GM18907 (cell line): Measurements from ENCODE around the gene AP5Z1.

Source experiments
- ATAC-seq: cut with Tn5 transposase; IDR thresholded peaks from one replicate; pipeline ENCODE4 v1.9.1; 2021; ENCODE audit warnings: mild to moderate bottlenecking, moderate library complexity; ENCODE audit not compliant: unreplicated experiment

AP5Z1 gene

GRCh38 chr7:4745971-4746919 is 29.2 kb upstream of the AP5Z1 start:
- no peak for ATAC-seq

- ATAC-seq: no peak
Measured at GRCh38 chr7:4747013-4747412, 28.4 kb upstream of the AP5Z1 start.

GRCh38 chr7:4747746-4748145 is 27.7 kb upstream of the AP5Z1 start:
- ATAC-seq: no peak

DNA sequence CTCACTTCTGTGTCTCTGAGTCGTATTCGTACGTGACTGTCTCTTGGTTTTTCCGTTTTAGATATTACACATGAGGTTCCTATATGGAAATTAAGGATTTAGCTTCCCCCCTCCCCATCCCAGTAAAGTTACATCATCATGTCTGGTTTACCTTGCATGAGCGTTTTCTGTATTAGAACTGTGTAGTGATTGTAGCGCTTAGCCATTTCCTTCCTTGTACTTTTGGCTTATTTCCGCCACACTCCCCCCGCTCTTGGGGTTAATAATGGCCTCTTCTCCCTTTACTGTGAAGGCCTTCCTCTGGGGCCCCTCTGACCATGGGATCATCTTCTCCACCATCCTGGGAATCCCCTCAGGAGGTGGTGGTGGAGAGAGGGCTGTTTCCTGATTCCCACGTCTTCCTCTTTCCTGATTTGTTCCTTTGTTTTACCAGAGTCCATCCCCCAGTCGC is 27.2 kb upstream of the AP5Z1 start:
- no peak for ATAC-seq

DNA sequence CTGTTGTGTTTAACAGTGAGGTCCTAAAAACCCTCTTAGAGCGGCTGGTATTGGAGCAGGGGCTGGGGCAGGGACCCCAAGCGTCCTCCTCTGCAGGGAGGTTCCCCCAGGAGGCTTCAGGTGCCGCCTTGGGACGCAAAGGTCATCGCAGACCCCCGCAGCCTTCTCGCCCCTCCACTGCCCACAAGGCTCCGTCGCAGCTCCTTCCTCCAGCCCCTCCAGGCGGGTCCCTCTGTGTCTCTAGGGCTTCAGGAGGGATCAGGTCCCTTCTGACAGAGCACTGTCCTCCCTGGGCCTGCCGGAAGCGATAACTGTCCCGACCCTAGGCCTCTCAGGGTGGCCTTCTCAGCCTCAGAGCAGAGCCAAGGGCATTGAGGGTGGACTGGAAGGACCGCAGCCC is 26.1 kb upstream of the AP5Z1 start:
- ATAC-seq: no peak

GRCh38 chr7:4749798-4750197 is 25.6 kb upstream of the AP5Z1 start:
- ATAC-seq: no peak

DNA sequence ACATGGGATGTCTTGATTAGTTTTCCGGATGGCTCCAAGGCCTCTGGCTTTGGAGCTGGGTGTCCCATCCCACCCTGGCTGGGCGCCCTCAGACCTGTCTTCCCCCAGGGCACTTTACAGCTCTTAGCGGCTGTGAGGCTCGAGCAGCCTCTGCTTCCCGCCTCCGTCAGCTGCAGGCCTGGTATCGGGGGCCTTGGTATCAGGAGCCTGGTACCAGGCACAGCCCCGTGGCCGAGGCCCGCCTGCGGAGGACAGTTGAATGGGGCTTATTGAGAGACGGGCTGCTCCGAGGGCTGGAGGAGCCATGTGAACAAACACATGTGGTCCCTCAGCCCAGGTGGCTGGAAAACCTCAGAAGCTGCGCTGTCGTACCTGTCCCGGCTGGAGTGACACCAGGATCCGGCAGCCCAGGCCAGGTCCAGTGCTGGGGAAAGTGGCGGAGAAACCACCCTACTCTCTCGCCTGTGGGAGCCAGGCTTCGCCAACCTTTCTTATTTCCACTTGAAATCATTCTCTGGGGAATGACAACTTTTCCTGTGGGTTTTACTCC is 23.9 kb upstream of the AP5Z1 start:
- ATAC-seq: no peak

DNA sequence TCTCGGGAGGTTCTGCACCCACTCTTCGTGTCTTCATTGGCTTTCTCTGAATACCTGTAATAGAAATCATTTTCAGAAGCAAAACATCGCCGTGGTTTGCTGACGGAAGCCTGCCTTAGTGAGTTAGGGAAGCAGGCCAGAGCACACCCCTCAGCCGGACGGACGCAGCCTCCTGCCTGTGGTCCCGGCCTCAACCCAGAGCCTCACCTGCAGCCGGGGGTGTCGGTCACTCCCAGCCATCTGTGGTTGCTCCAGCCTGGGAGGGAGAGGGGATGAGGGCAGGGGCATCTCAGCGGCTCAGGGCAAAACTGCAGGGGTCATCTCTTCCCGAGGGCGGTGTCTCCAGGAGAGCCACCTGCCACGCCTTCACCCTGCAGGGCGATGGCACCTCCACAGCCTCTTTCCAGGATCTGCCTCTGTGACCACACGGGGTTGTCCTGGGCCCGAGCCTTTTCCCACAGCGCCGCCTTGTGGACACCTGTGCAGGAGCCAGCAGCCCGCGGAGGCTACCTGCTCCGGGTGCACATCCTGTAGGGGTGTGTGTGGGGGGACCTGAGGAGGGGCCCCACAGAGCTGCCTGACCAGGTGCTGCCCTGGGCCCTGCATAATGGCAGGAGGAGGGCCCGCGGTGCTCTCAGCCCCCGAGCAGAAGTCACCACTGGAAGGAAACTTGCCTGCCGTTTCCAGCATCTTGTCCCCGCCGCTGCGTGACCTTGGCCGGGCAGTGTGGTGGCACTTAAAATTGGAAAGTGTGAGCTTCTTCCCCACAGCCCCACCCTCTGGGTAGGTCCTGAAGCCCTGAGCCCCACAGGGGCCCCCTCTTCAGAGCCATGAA is 21.6 kb upstream of the AP5Z1 start:
- ATAC-seq: peak; percentile 86

GRCh38 chr7:4754433-4755010 is 20.9 kb upstream of the AP5Z1 start:
- ATAC-seq: no peak

GRCh38 chr7:4755045-4755444 is 20.4 kb upstream of the AP5Z1 start:
- ATAC-seq: no peak

GRCh38 chr7:4758111-4758510 is 17.3 kb upstream of the AP5Z1 start:
- ATAC-seq: no peak

DNA sequence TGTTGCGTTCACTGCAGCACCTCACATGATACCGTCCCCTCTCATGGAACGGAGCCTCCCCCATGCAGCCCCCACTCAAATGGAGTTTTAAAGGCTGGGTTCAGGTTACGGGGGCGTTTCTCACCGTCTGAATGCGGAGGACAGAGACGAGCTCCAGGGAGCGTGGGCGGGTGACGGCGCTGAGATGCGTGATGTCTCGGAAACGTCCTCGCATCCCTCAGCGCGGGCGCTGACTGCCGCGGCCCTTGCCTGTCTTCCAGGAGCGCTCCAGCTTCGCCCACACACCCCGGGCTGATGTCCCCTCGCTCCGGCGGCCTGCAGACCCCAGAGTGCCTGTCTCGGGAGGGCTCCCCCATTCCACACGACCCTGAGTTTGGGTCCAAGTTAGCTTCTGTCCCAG is 16.6 kb upstream of the AP5Z1 start:
- no peak for ATAC-seq

DNA sequence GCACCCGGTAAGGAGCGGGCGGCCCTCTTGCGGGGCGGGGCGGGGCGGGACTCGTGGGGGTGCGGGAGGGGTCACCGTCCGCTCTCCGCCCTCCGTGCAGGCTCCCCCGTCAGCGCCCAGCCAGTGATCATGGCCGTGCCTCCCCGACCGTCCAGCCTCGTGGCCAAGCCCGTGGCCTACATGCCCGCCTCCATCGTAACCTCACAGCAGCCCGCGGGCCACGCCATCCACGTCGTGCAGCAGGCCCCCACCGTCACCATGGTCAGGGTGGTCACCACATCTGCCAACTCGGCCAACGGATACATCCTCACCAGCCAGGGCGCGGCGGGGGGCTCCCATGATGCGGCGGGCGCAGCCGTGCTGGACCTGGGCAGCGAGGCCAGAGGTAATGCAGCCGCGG is 16.2 kb upstream of the AP5Z1 start:
- no peak for ATAC-seq

DNA sequence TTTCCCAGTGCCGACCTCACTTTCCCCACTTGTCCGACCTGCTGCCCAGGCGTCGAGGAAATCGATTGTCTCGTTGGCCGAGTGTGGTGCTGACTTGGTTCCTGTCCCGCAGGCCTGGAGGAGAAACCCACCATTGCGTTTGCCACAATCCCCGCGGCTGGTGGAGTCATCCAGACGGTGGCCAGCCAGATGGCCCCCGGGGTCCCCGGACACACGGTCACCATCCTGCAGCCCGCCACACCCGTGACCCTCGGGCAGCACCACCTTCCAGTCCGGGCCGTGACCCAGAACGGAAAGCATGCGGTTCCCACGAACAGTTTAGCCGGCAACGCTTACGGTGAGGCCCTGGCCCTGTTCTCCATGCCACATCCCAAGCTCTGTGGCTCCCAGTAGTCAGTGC is 14.5 kb upstream of the AP5Z1 start:
- no peak for ATAC-seq

- ATAC-seq: no peak
Measured at GRCh38 chr7:4762121-4763055, 13.0 kb upstream of the AP5Z1 start.

GRCh38 chr7:4763091-4763793 is 12.2 kb upstream of the AP5Z1 start:
- ATAC-seq: no peak

GRCh38 chr7:4763794-4764185 is 11.6 kb upstream of the AP5Z1 start:
- ATAC-seq: no peak

- no peak for ATAC-seq
Measured at GRCh38 chr7:4764402-4765007, 10.9 kb upstream of the AP5Z1 start.
